Measurements from ENCODE around the gene CIAPIN1. TPM values are rescaled to one million over a fixed set of nuclear protein-coding genes. Genes with fewer than 3 reads are reported as not detected.

CIAPIN1 gene
- total RNA-seq, 1 experiment from 2014 or later = 68.5 TPM

GRCh38 chr16:57430955-57431354, 16.2 kb downstream of the CIAPIN1 start:
- Histone ChIP-seq H3K9ac (ENCODE audit: low read length) (no peak overlapping the region), H3K27me3 (ENCODE audit: insufficient read depth, low read length) (no peaks in the 10 kb centered on the region), H3K4me3 (replicated peaks in 1 of 2; ENCODE audit: low read depth in 1 of 2, low read length in 2 of 2) (no peak overlapping the region), H4K20me1 (ENCODE audit: insufficient read depth) (no peaks in the 10 kb centered on the region), H3K36me3 (ENCODE audit: control insufficient read depth in 1 of 2, insufficient read depth in 2 of 2, low read length in 2 of 2) (peaks cover 62 to 64% of the 10 kb centered on the region in 2 experiments), H3K79me2 (ENCODE audit: insufficient read depth, low read length) (no peaks in the 10 kb centered on the region), H3K27ac (ENCODE audit: low read depth, low read length) (no peak overlapping the region), H3K4me2 (ENCODE audit: low read length) (no peak overlapping the region), H3K9me3 (ENCODE audit: control insufficient read depth in 1 of 2, insufficient read depth in 1 of 2, low read depth in 1 of 2, low read length in 2 of 2) (no peaks in the 10 kb centered on the region), H2AFZ (ENCODE audit: low read depth, low read length, poor library complexity, severe bottlenecking) (no peak overlapping the region), H3K4me1 (ENCODE audit: control insufficient read depth in 1 of 2, insufficient read depth in 2 of 2, low read length in 2 of 2) (no peaks in the 10 kb centered on the region), H3K9me2 (ENCODE audit: insufficient read depth) (no peaks in the 10 kb centered on the region)
- intact Hi-C loops (cut with micrococcal nuclease) = no loop called here
- no peak for DNase-seq (ENCODE audit: low read depth, low spot score)
- ChIA-PET RAD21 (ENCODE audit: low non-redundant PET in 1 of 2, low total read pairs in 2 of 2, uncharacterized antibody in 2 of 2, unreplicated experiment in 2 of 2) (no interaction called here), CTCF (interaction anchor here (1.2 kb wide), 1 partner anchor 12 kb away, joined by 3 read pairs; no protein-coding TSS in a partner anchor), POLR2A (no interaction called here)
- BruUV-seq (replicated peaks) = no TSS peak
- ATAC-seq = no peak
- TF ChIP-seq ZBTB33 (IDR thresholded peaks at IDR 0.05; ENCODE audit: extremely low read depth, insufficient replicate concordance, low read length) = no peak
- no peak for TF ChIP-seq JUND (IDR thresholded peaks at IDR 0.05)
- TF ChIP-seq REST (IDR thresholded peaks at IDR 0.05; ENCODE audit: low read depth) = no peak
- no peak for TF ChIP-seq ATF3 (IDR thresholded peaks at IDR 0.05)
- TF ChIP-seq CEBPB (IDR thresholded peaks at IDR 0.05; ENCODE audit: low read depth) = no peak
- TF ChIP-seq SRF (IDR thresholded peaks at IDR 0.05; ENCODE audit: low read depth) = no peak
- no peak for TF ChIP-seq FOSL1 (IDR thresholded peaks at IDR 0.05; ENCODE audit: low read depth)
- no peak for TF ChIP-seq SIN3A (IDR thresholded peaks at IDR 0.05; ENCODE audit: low read depth)
- TF ChIP-seq SP1 (IDR thresholded peaks at IDR 0.05; ENCODE audit: low read depth) = no peak
